ENCODE measurements around the gene ITSN1.

DNA sequence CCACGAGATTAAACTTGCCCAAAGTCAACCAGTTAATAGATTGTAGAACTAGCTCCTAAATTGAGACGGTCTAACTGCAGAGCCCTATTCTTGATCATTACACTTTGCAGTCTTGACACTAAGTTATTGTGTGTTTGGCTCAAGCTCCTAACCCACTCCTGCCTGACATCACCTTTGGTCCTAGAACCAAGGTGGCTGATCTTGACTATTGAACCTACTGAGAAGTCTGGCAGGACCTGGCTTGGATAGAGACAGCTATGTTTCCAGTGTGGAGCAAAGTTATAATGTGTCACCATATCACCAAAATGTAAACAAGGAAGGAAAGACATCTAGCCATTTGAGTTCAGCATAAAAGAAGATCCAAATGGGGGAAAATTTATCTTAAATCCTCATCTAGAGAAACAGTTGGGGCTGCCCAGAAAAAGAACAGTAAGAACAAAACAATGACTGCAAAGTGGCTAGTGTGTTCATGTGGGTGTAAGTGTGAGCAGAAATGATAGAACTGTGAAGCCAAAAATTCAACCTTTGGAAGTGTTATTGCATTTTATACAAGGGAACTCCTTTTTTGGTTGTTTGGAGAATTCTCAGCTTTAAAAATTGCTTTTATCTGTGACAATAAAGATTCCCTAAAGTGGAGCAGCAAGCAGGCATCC lies 166.5 kb downstream of the ITSN1 start:
- no peak for TF ChIP-seq CTCF (IDR thresholded peaks at IDR 0.05)
- TF ChIP-seq EP300 (IDR thresholded peaks at IDR 0.05) = no peak
